HG03439 (cell line): ENCODE measurements around the gene ERI3.
"Not testable (repeated sequence)": the region's sequence is repeated elsewhere in the genome, so short reads cannot be mapped to it uniquely, and the experiment has no call there.

Experiments used
- ATAC-seq: cut with Tn5 transposase; IDR thresholded peaks from one replicate; pipeline ENCODE4 v1.9.1; 2021; ENCODE audit warnings: mild to moderate bottlenecking, moderate library complexity; ENCODE audit not compliant: unreplicated experiment

The ERI3 gene

GRCh38 chr1:44217809-44218410 lies 137.1 kb downstream of the ERI3 start:
- no peak for ATAC-seq

GRCh38 chr1:44213222-44214112 lies 141.6 kb downstream of the ERI3 start, which contains the start of gene DMAP1:
Gene DMAP1, plus strand, starts transcription at chr1:44213471. Its CDS starts 283 bp downstream, at chr1:44213754.
- ATAC-seq, result peak; percentile 72

- ATAC-seq, result no peak
These were observed 142.5 kb downstream of the ERI3 start for GRCh38 chr1:44212355-44213221.

GRCh38 chr1:44210595-44210994 lies 144.5 kb downstream of the ERI3 start:
- no peak for ATAC-seq

- ATAC-seq, result no peak
These were observed 146.8 kb downstream of the ERI3 start for GRCh38 chr1:44208226-44208625.

GRCh38 chr1:44206545-44206944 lies 148.5 kb downstream of the ERI3 start:
- not testable (repeated sequence) for ATAC-seq

- ATAC-seq, result no peak
These were observed 154.7 kb downstream of the ERI3 start for GRCh38 chr1:44200336-44200735.

GRCh38 chr1:44174630-44175029 lies 180.4 kb downstream of the ERI3 start:
- no peak for ATAC-seq
